ENCODE results near the gene SPATA3. TPM values are rescaled to one million over a fixed set of nuclear protein-coding genes. Genes with fewer than 3 reads are reported as not detected.
A peak's percentile ranks its signal among the peaks of the same experiment; 100 is the strongest.

The SPATA3 gene
- total and polyA plus RNA-seq, 2 of the 8 experiments (the other 6 are each of a cell fraction or from before 2014, with no cell fraction given), result not detected

DNA sequence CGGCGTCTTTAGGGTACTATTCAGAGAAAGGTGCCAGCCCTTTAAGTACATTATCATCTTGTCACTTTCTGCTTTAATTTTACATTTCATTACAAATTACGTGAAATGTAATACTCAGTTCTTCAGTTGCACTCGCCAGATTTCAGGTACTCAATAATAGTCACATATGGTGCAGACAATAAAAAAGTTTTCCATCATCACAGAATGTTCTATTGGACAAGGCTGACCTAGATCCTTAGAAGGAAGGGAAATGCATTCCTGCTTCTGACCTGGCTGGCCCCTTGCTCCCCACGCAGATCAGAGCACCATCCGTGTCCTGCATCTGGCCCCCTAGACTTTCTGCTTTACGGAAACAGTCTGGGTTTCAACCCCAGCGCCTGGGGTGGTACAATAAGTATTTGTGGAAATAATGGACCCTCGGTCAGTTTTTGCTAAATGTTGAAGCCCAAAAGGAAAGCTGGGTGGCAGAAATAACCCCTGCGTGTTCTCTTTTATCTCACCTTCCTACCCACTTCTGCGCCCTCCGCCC, 40.7 kb downstream of the SPATA3 start:
- no peak overlapping the region for H2BK15ac ChIP-seq (ENCODE audit: low read length)
- no peaks in the 10 kb centered on the region for H3K79me1 ChIP-seq (ENCODE audit: low read depth, low read length)
- FAIRE-seq, result no peak
- TF ChIP-seq POLR2AphosphoS5 (IDR thresholded peaks at IDR 0.05; ENCODE audit: low read depth, low read length), result no peak
- no peak for TF ChIP-seq SIRT6 (IDR thresholded peaks at IDR 0.05; ENCODE audit: low read length)
- no peak for TF ChIP-seq RBBP5 (IDR thresholded peaks at IDR 0.05; ENCODE audit: borderline replicate concordance, low read depth, low read length)
- no peak for TF ChIP-seq JUN (IDR thresholded peaks at IDR 0.05; ENCODE audit: low read depth, low read length)
- TF ChIP-seq BCL11A (IDR thresholded peaks at IDR 0.05; ENCODE audit: low read depth in 2 of 2, low read length in 2 of 2), result no peak
- no peak for TF ChIP-seq SP2 (IDR thresholded peaks at IDR 0.05; ENCODE audit: low read length)
- no peak for TF ChIP-seq KDM5A (IDR thresholded peaks at IDR 0.05; ENCODE audit: low read length)
- no peak for TF ChIP-seq JUND (IDR thresholded peaks at IDR 0.05; ENCODE audit: low read length)
- no peak for TF ChIP-seq SP1 (IDR thresholded peaks at IDR 0.05; ENCODE audit: low read depth, low read length)
- H4K5ac ChIP-seq (ENCODE audit: insufficient read length, low read depth, low read length), result no peak overlapping the region
- no peak for DNase-seq (ENCODE audit: low read depth in 1 of 2, low spot score in 2 of 2)
- H3K56ac ChIP-seq (replicated peaks; ENCODE audit: insufficient read length, low read depth, low read length), result no peak overlapping the region
- H4K8ac ChIP-seq (ENCODE audit: extremely low read depth, insufficient read depth, low read length), result no peak overlapping the region
- no peak overlapping the region for H3K23ac ChIP-seq (ENCODE audit: insufficient read length)
- peaks cover 0 to 6% (median under 1%) of the 10 kb centered on the region in 4 experiments; a peak in 4 of 7 replicates for H3K4me1 ChIP-seq (replicated peaks in 1 of 4; ENCODE audit: control insufficient read depth in 3 of 4, insufficient read depth in 4 of 4, low read length in 3 of 4)
- no peak overlapping the region for H2AK5ac ChIP-seq (ENCODE audit: low read depth, low read length)
- H4K20me1 ChIP-seq (replicated peaks in 1 of 2; ENCODE audit: control insufficient read depth in 1 of 2, insufficient read depth in 2 of 2, low read length in 2 of 2), result no peaks in the 10 kb centered on the region
- 74% methylated on average over 10 of the region's 12 CpGs; no CpG with 5 or more reads in 1 of the 2 experiments for WGBS, 2 experiments (ENCODE audit: extremely low coverage in 1 of 2, insufficient coverage in 1 of 2, insufficient read length in 1 of 2, insufficient replicate concordance in 2 of 2, low coverage in 1 of 2, low lambda C conversion rate in 2 of 2, missing lambda C conversion rate in 1 of 2)
- H3K27ac ChIP-seq (ENCODE audit: low read depth, low read length), result no peak overlapping the region
- POLR2A ChIA-PET (ENCODE audit: partially characterized antibody), result interaction anchor here (1.3 kb wide), 1 partner anchor 21 kb away, joined by 3 read pairs; no protein-coding TSS in a partner anchor
- no peak overlapping the region for H4K91ac ChIP-seq (replicated peaks; ENCODE audit: insufficient read length, low read length)
- no peak overlapping the region for H2AFZ ChIP-seq (ENCODE audit: low read length)
- no peak overlapping the region for H2BK20ac ChIP-seq (ENCODE audit: low read length)
- H3K23me2 ChIP-seq (ENCODE audit: low read depth, low read length), result peaks cover 5% of the 10 kb centered on the region
- peaks cover 24 to 34% (median 33%) of the 10 kb centered on the region in 4 experiments for H3K27me3 ChIP-seq (replicated peaks in 1 of 4; ENCODE audit: control insufficient read depth in 3 of 4, extremely low read depth in 1 of 4, insufficient read depth in 3 of 4, low read length in 3 of 4)
- H2BK12ac ChIP-seq (ENCODE audit: low read depth, low read length), result no peak overlapping the region
- no peak overlapping the region for H3K4ac ChIP-seq (replicated peaks; ENCODE audit: insufficient read length, low read depth, low read length)
- H3K36me3 ChIP-seq (ENCODE audit: control insufficient read depth in 2 of 4, insufficient read depth in 4 of 4, low read length in 3 of 4), result no peaks in the 10 kb centered on the region
- H3K18ac ChIP-seq (ENCODE audit: extremely low read depth, low read length), result no peak overlapping the region
- peak overlapping the region in 1 of 4 experiments; percentile 33; a peak in 1 of 8 replicates for H3K4me3 ChIP-seq (ENCODE audit: extremely low read depth in 1 of 4, insufficient read depth in 2 of 4, low read depth in 3 of 4, low read length in 4 of 4)
- H3K9me3 ChIP-seq (ENCODE audit: insufficient read depth in 2 of 2, low read depth in 1 of 2, low read length in 1 of 2), result no peaks in the 10 kb centered on the region
- H3K79me2 ChIP-seq (ENCODE audit: control insufficient read depth in 1 of 2, insufficient read depth in 2 of 2, low read length in 2 of 2), result no peaks in the 10 kb centered on the region
- no peak overlapping the region for H3K14ac ChIP-seq (ENCODE audit: insufficient read length)
- peak overlapping the region in 1 of 2 experiments; percentile 85; a peak in 1 of 4 replicates for H3K4me2 ChIP-seq (ENCODE audit: insufficient read depth in 1 of 2, low read depth in 2 of 2, low read length in 2 of 2)
- H2BK120ac ChIP-seq (replicated peaks; ENCODE audit: low read depth, low read length), result no peak overlapping the region
- CTCF ChIA-PET (ENCODE audit: partially characterized antibody), result interaction anchor here (0.8 kb wide), 1 partner anchor 68 kb away, joined by 3 read pairs; no protein-coding TSS in a partner anchor
- no peak overlapping the region for H3K9ac ChIP-seq (replicated peaks in 1 of 4; ENCODE audit: extremely low read depth in 1 of 4, low read depth in 3 of 4, low read length in 3 of 4)
- H2BK5ac ChIP-seq (ENCODE audit: low read depth, low read length), result no peak overlapping the region
